PC-9 (cell line): ENCODE data around the gene METTL17. TPM values are rescaled to one million over a fixed set of nuclear protein-coding genes. Genes with fewer than 3 reads are reported as not detected.
"Not testable (repeated sequence)": the region's sequence is repeated elsewhere in the genome, so short reads cannot be mapped to it uniquely, and the experiment has no call there.

Source experiments
- BruUV-seq: library from RNA; stranded (reverse); fragments of 400-500 nt; replicated peaks from 2 replicates; lab custom pipeline; 2021; lab: Mats Ljungman, UMichigan
- CTCF ChIA-PET: fragments of 300-600 bp; sonication (Branson Sonifier 250); formaldehyde crosslinking; loops from one replicate; lab custom pipeline; 2022; ENCODE audit warnings: antibody characterized with exemption; lab: Charles Lee
- POLR2A ChIA-PET: fragments of 300-600 bp; sonication (Branson Sonifier 250); formaldehyde crosslinking; loops from one replicate; lab custom pipeline; 2022; ENCODE audit warnings: antibody characterized with exemption; ENCODE audit not compliant: unreplicated experiment; lab: Charles Lee
- DNase-seq, 2 experiments: peaks; one replicate each; pipeline versions ENCODE4 v3.0.0 to v3.0.0-alpha.2; 2015 to 2022; ENCODE audit warnings: mixed read lengths in 1 of 2
- H2AFZ ChIP-seq: fragments of 200-600 bp; sonication (generic); 2 replicates; pipeline ENCODE4 v1.8.1; 2017; ENCODE audit warnings: antibody characterized with exemption
- H3F3A ChIP-seq: fragments of 200-600 bp; sonication (generic); 2 replicates; pipeline ENCODE4 v1.8.1; 2017; ENCODE audit warnings: antibody characterized with exemption, mild to moderate bottlenecking, low read depth; ENCODE audit not compliant: insufficient read depth
- H3K27ac ChIP-seq: fragments of 200-600 bp; sonication (generic); 2 replicates; pipeline ENCODE4 v1.6.1; 2016; ENCODE audit warnings: mixed run types
- H3K27me3 ChIP-seq: fragments of 200-600 bp; sonication (generic); 2 replicates; pipeline ENCODE4 v1.6.1; 2016; ENCODE audit warnings: low read depth, mixed run types; ENCODE audit not compliant: insufficient read depth
- H3K36me3 ChIP-seq: fragments of 200-600 bp; sonication (generic); 2 replicates; pipeline ENCODE4 v1.6.1; 2016; ENCODE audit warnings: low read depth, mixed run types
- H3K4me1 ChIP-seq: fragments of 200-600 bp; sonication (generic); replicated peaks from 2 replicates; pipeline ENCODE4 v1.6.1; 2016; ENCODE audit warnings: mixed run types; ENCODE audit not compliant: insufficient read depth
- H3K4me2 ChIP-seq: fragments of 200-600 bp; sonication (generic); 2 replicates; pipeline ENCODE4 v1.6.1; 2017; ENCODE audit warnings: mixed run types
- H3K4me3 ChIP-seq: fragments of 200-600 bp; sonication (generic); 2 replicates; pipeline ENCODE4 v1.6.1; 2016; ENCODE audit warnings: mixed run types
- H3K79me2 ChIP-seq: fragments of 200-600 bp; sonication (generic); 2 replicates; pipeline ENCODE4 v1.6.1; 2017; ENCODE audit warnings: low read depth, mixed run types
- H3K9me2 ChIP-seq: fragments of 200-600 bp; sonication (generic); 2 replicates; pipeline ENCODE4 v1.8.1; 2017; ENCODE audit warnings: mild to moderate bottlenecking; ENCODE audit not compliant: insufficient read depth
- H3K9me3 ChIP-seq: fragments of 200-600 bp; sonication (generic); 2 replicates; pipeline ENCODE4 v1.8.1; 2016; ENCODE audit warnings: low read depth; ENCODE audit not compliant: insufficient read depth
- H4K20me1 ChIP-seq: fragments of 200-600 bp; sonication (generic); 2 replicates; pipeline ENCODE4 v1.8.1; 2017; ENCODE audit not compliant: insufficient read depth
- CTCF ChIP-seq: fragments of 200-600 bp; sonication (generic); conservative IDR thresholded peaks from 2 replicates; pipeline ENCODE4 v1.6.1; 2017; ENCODE audit warnings: mixed run types, antibody characterized with exemption, mild to moderate bottlenecking, moderate library complexity
- EZH2 ChIP-seq: fragments of 200-600 bp; sonication (generic); IDR thresholded peaks from 2 replicates; pipeline ENCODE4 v1.8.0; 2017; ENCODE audit warnings: antibody characterized with exemption, low read depth
- intact Hi-C: fragments of 100-400 bp; cut with micrococcal nuclease; formaldehyde crosslinking; loops from one replicate; pipeline ENCODE4 v1.10.0; 2022; ENCODE audit not compliant: unreplicated experiment
- total RNA-seq: library from RNA; stranded (reverse); gene quantifications from 2 replicates; pipeline ENCODE4 v1.2.3, GENCODE V29; 2021

The METTL17 gene
- total RNA-seq, 1 experiment from 2014 or later: 51.2 TPM

- Histone ChIP-seq H3K9me3 (no peaks in the 10 kb centered on the region), H3K4me2 (no peak overlapping the region), H3K4me3 (no peak overlapping the region), H2AFZ (no peak overlapping the region), H4K20me1 (no peaks in the 10 kb centered on the region), H3K36me3 (no peaks in the 10 kb centered on the region), H3K4me1 (no peaks in the 10 kb centered on the region), H3K9me2 (no peaks in the 10 kb centered on the region), H3K27ac (no peak overlapping the region), H3K27me3 (no peaks in the 10 kb centered on the region; the same call in 1 of the 2 replicates), H3K79me2 (no peaks in the 10 kb centered on the region), H3F3A (no peaks in the 10 kb centered on the region)
- BruUV-seq: no TSS peak
- DNase-seq: no peak
- TF ChIP-seq CTCF (no peak), EZH2 (no peak)
- ChIA-PET POLR2A (no interaction called here), CTCF (no interaction called here)
- intact Hi-C loops: no loop called here
Observed at GRCh38 chr14:20956376-20956976, 33.3 kb upstream of the METTL17 start.

- DNase-seq, H3K9me2 ChIP-seq, H3K4me3 ChIP-seq, intact Hi-C loops, H3K79me2 ChIP-seq, H3K27me3 ChIP-seq, H3K27ac ChIP-seq, H3K4me1 ChIP-seq, POLR2A ChIA-PET, H3K36me3 ChIP-seq, H2AFZ ChIP-seq, H3K9me3 ChIP-seq, H3K4me2 ChIP-seq, CTCF ChIA-PET, BruUV-seq, H3F3A ChIP-seq, H4K20me1 ChIP-seq: not testable (repeated sequence)
Observed at GRCh38 chr14:20958946-20959345, 30.8 kb upstream of the METTL17 start.

GRCh38 chr14:20969336-20969735 lies 20.4 kb upstream of the METTL17 start:
- Histone ChIP-seq H3K79me2 (no peaks in the 10 kb centered on the region), H4K20me1 (no peaks in the 10 kb centered on the region), H3K27me3 (no peaks in the 10 kb centered on the region), H3K9me3 (no peaks in the 10 kb centered on the region), H3K4me3 (no peak overlapping the region), H3K4me1 (no peaks in the 10 kb centered on the region), H3K9me2 (no peaks in the 10 kb centered on the region), H2AFZ (no peak overlapping the region), H3K27ac (no peak overlapping the region), H3K36me3 (no peaks in the 10 kb centered on the region), H3K4me2 (no peak overlapping the region), H3F3A (no peaks in the 10 kb centered on the region; the same call in 1 of the 2 replicates)
- BruUV-seq: no TSS peak
- no peak for DNase-seq
- intact Hi-C loops: no loop called here
- TF ChIP-seq EZH2: no peak
- TF ChIP-seq CTCF: no peak
- POLR2A ChIA-PET: no interaction called here
- CTCF ChIA-PET: no interaction called here

GRCh38 chr14:20970647-20970982 lies 19.2 kb upstream of the METTL17 start:
- BruUV-seq: no TSS peak

More at GRCh38 chr14:20970647-20970982, 19.2 kb upstream of the METTL17 start:
- no peak for DNase-seq
- no peak overlapping the region for H3K27ac ChIP-seq
- H3K36me3 ChIP-seq: no peaks in the 10 kb centered on the region
- intact Hi-C loops: loop anchor here (2.0 to 10.0 kb wide), 3 partner anchors 28 to 346 kb away; partner anchors contain the start of genes SLC39A2 and TMEM253
- CTCF ChIA-PET: interaction anchor here (0.6 to 2.4 kb wide), 8 partner anchors 10 to 528 kb away, joined by 3 to 10 read pairs (median 5); partner anchors contain the start of gene SLC39A2
- H3F3A ChIP-seq: no peaks in the 10 kb centered on the region; the same call in 1 of the 2 replicates
- H3K4me1 ChIP-seq: peaks cover 5% of the 10 kb centered on the region; the same call in 1 of the 2 replicates
- no peaks in the 10 kb centered on the region for H4K20me1 ChIP-seq
- no peaks in the 10 kb centered on the region for H3K9me3 ChIP-seq
- H3K9me2 ChIP-seq: no peaks in the 10 kb centered on the region
- peak overlapping the region; percentile 93 for H3K4me2 ChIP-seq
- no peaks in the 10 kb centered on the region for H3K27me3 ChIP-seq
- H2AFZ ChIP-seq: peak overlapping the region; percentile 92; the same call in 1 of the 2 replicates
- peak overlapping the region; percentile 57; the same call in 1 of the 2 replicates for H3K4me3 ChIP-seq
- TF ChIP-seq EZH2: no peak
- no peak for TF ChIP-seq CTCF
- H3K79me2 ChIP-seq: no peaks in the 10 kb centered on the region
- POLR2A ChIA-PET: no interaction called here
